ENCODE data around the gene GRIK1.

Gene GRIK1

GRCh38 chr21:29771491-29772066, 168.2 kb downstream of the GRIK1 start:
- no peak for DNase-seq

GRCh38 chr21:29763674-29764073, 176.1 kb downstream of the GRIK1 start:
- DNase-seq: no peak

- no peak for DNase-seq
These were observed 177.2 kb downstream of the GRIK1 start for GRCh38 chr21:29762570-29763082.

GRCh38 chr21:29753216-29753615, 186.6 kb downstream of the GRIK1 start:
- no peak for DNase-seq

- no peak for DNase-seq
These were observed 188.2 kb downstream of the GRIK1 start for GRCh38 chr21:29751473-29752185.

- no peak for DNase-seq
These were observed 189.8 kb downstream of the GRIK1 start for GRCh38 chr21:29749957-29750356.

DNA sequence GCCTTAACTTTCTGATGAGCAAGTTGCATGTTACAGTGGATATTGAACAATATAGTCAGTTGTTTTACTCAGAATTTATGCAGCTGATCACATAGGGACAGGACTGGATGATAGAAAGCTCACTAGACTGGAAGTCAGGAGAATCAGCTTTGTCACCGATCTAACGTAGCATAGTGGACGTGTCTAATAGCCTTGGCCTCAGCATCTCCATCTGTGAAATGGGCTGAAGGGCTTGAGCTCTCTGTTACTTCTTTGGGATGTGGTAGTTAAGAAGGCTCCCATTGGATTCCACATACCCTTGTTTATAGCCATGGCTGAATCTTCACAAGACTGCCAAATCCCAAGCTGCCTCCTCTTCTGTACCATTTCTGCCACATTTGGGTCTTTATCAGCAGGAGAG, 190.6 kb downstream of the GRIK1 start:
- no peak for DNase-seq

- no peak for DNase-seq
These were observed 191.2 kb downstream of the GRIK1 start for GRCh38 chr21:29748391-29749167.

DNA sequence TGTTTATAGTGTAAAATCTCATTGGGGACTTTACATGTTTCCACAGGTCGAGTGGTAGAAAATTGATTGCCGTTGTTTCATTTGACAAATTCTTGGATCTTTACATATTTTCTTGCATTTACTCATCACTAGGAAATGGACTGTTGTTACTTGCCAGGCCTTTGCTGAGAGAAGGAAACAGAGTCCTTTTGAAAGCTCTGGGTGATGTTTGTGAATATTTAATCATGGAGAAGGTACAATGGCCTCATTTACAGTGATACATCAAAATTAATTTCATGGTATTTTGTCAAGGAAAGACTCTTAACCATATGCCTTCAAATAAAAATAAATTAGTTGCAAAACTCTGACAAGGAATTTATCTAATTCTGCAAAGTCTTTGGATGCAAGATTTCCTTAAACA, 198.0 kb downstream of the GRIK1 start:
- no peak for DNase-seq

DNA sequence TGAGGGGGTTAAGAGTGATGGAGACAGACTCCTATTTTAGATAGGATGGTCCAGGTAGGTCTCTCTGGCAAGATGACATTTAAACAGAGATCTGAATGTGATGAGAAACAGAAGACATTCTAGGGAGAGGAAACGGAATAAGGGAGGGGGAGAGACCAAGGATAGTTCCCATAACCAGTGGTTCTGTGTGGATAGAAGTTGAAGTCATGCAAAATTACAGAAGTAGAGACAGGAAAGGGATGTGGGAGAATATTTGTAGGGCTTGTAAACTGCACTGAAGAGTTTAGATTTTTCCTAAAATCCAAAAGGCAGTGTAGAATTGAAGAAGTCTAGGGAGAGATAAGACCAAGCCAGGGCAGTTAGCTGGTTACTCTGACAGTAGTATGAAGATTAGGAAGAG, 200.6 kb downstream of the GRIK1 start:
- no peak for DNase-seq

DNA sequence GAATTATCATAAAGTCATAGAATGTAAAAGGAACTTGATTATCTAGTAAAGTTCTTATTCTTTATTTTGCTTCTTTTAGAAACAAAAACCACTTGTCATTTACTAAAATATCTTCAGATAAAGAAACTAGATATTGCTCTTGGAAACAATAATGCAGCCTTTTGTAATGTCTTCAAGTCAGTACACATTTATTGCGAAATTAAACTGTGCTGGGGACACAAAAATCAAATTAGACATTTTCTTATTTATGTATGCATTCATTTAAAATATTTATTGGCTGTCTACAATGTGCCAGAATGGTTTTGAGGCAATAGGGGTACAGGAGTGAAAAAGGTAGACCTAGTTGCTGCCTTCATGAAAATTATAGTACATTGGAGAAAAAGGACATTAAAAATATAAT, 201.1 kb downstream of the GRIK1 start:
- DNase-seq: no peak

GRCh38 chr21:29737186-29737585, 202.6 kb downstream of the GRIK1 start:
- no peak for DNase-seq

DNA sequence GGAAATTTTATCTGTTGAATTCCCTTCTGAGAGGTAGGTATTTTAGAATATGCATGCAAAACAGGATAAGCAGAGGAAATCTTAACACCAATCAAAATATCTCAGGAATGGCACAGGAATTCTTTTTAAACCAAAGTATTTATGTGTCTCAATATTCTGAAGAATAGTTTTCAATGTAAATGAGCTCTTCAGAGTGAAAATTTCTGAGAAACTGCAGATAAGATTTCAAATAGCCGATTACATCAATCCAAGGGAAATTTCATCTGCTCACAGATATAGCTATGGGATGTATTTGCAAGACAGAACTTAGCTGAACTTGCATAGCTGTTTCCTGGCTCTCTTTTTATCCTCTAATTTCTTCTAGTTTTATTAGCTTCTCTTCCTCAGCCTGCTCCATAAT, 209.5 kb downstream of the GRIK1 start:
- DNase-seq: no peak

- DNase-seq: no peak
These were observed 213.8 kb downstream of the GRIK1 start for GRCh38 chr21:29726044-29726443.

GRCh38 chr21:29725025-29725736, 214.6 kb downstream of the GRIK1 start:
- DNase-seq: no peak

GRCh38 chr21:29721964-29722363, 217.8 kb downstream of the GRIK1 start:
- DNase-seq: no peak

- DNase-seq: no peak
These were observed 218.6 kb downstream of the GRIK1 start for GRCh38 chr21:29721221-29721620.

DNA sequence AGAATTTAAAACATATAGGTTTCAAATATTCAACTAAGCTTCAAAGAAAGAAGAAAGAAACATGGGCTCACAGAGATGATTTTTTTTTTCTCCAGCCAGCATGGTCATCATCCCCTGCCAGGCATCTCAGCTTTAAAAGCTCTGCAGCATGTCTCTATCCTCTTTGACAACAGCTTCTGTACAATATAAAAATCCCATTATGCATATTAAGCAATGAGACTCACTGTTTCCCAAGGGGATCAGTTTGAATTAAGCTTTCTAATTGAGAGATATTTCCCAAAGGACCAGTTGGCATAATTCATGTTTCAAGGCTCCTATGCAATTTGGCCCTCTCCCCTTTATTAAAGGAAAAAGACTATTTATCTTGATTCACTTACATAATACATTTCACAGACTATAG, 220.3 kb downstream of the GRIK1 start:
- DNase-seq: no peak

DNA sequence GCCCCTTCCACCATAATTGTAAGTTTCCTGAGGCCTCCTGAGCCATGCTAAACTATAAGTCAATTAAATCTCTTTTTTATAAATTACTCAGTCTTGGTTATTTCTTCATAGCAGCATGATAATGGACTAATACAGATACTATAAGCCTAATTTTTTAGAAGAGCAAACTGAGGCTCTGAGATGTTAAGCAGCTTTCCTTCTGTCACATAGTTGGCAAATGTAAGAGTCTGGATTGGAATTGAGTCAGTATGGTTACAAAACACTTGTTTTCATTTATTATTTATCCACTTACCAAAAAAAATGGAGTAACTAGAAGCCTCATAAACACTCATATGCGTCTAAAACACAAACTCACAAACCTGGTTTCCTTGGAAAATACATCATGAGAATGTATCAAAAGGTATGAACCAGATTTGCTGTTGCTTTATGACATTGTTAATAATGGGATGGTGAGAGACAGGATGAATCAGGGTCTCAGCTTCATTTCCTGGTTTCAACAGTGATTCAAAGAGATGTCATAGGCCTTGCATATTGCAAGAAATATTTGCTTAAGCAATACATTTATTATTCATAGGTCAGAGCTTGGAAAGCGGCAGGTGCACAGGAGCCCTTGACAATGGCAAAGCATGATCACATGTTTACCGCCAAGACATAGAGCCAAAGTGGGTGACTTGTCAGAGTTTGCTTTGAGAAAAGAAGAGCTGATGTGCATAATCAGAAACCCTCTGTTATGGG, 221.5 kb downstream of the GRIK1 start:
- DNase-seq: no peak

GRCh38 chr21:29717659-29718058, 222.1 kb downstream of the GRIK1 start:
- DNase-seq: no peak

GRCh38 chr21:29716753-29717152, 223.0 kb downstream of the GRIK1 start:
- no peak for DNase-seq

DNA sequence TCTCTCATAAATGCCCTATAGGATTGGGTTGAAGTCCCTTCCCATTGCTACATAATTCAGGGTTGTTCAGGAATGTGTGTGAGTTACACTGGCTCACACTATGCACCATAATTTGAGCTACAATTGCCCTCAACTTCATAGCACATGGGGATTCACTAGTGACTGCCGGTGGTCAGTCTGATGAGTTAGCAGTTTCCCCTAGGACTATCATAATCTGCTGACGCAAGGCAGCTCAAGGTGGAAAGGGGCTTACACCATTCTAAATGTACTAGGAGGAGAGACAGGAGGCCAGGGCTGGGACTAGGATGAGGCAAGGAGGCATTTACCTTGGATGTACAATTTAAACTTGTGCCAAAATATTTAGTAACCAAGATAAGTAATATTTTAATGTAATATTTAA, 224.7 kb downstream of the GRIK1 start:
- no peak for DNase-seq

DNA sequence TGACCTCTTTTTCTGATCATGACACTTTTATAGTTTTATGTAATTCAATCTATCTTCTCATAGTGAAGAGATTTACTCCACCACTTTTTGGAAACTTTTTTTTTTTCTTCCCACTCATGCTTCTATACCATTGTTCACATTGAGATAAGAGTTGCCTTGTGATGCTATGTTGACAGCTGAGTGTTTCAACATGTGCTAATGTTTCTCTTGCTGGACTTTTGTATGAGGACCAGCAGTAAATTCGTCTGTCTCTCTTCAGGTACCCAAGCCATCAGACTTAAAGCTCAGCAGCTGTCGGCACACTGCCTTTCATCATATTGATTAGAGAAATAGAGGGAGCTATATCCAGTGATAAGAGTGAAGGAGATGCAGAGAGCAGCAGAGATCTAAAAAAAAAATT, 227.0 kb downstream of the GRIK1 start:
- DNase-seq: no peak
